DND-41 (cell line): Measurements from ENCODE around the gene BICC1.

Experiments
- CTCF ChIP-seq: IDR thresholded peaks from 2 replicates; pipeline ENCODE4 v1.5.1; 2012; ENCODE audit warnings: borderline replicate concordance, low read length, moderate library complexity, mild to moderate bottlenecking; ENCODE audit not compliant: poor library complexity, severe bottlenecking; ENCODE audit errors: extremely low read depth
- EZH2 ChIP-seq: IDR thresholded peaks from 3 replicates; pipeline ENCODE4 v1.6.1; 2012; ENCODE audit warnings: borderline replicate concordance, low read depth, mild to moderate bottlenecking, moderate library complexity, low read length, inconsistent platforms; ENCODE audit not compliant: severe bottlenecking

GRCh38 chr10:58765910-58766309, 253.2 kb downstream of the BICC1 start:
- TF ChIP-seq CTCF: no peak
- TF ChIP-seq EZH2: no peak
